ENCODE measurements around the gene CACNA2D2. TPM values are rescaled to one million over a fixed set of nuclear protein-coding genes. Genes with fewer than 3 reads are reported as not detected.

Gene CACNA2D2
- total and polyA plus RNA-seq, 2 of the 8 experiments (the other 6 are each of a cell fraction or from before 2014, with no cell fraction given), result 14.1 to 25.0 TPM

DNA sequence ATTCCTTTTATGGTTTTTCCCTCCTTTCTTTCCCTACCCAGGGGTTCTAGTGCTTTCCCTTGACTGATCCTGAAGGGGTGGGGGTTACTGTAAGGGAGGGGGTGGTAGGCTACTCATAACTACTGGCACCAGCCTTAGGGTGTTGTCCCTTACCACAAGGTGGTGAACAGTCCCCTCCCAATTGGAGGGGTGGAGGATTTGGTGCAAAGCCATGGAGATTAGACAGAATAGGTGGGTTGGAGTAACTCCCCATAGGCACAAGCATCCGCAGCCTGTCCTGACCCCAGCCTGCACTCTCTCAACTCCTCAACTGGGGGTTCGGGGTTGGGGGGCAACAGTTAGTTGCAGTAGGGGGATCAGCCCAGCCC is 178.3 kb downstream of the CACNA2D2 start:
- H2AFZ ChIP-seq (ENCODE audit: low read length), result no peak overlapping the region
- H3K9ac ChIP-seq (replicated peaks in 1 of 4; ENCODE audit: extremely low read depth in 1 of 4, low read depth in 3 of 4, low read length in 3 of 4), result no peak overlapping the region
- WGBS, 2 experiments (ENCODE audit: extremely low coverage in 1 of 2, insufficient coverage in 1 of 2, insufficient read length in 1 of 2, insufficient replicate concordance in 2 of 2, low coverage in 1 of 2, low lambda C conversion rate in 2 of 2, missing lambda C conversion rate in 1 of 2), result 94% methylated on average over 2 of the region's 2 CpGs; no CpG with 5 or more reads in 1 of the 2 experiments
- no peak overlapping the region for H4K8ac ChIP-seq (ENCODE audit: extremely low read depth, insufficient read depth, low read length)
- TF ChIP-seq NRF1 (IDR thresholded peaks at IDR 0.05; ENCODE audit: low read depth, low read length) (no peak), SP2 (IDR thresholded peaks at IDR 0.05; ENCODE audit: low read length) (no peak), TCF12 (IDR thresholded peaks at IDR 0.05; ENCODE audit: low read depth, low read length) (no peak), GTF2F1 (IDR thresholded peaks at IDR 0.05; ENCODE audit: borderline replicate concordance, low read depth, low read length) (no peak)
- H3K36me3 ChIP-seq (ENCODE audit: control insufficient read depth in 2 of 4, insufficient read depth in 4 of 4, low read length in 3 of 4), result peaks cover 4 to 12% (median 7%) of the 10 kb centered on the region in 4 experiments; a peak in 5 of 8 replicates
- H2BK12ac ChIP-seq (ENCODE audit: low read depth, low read length), result no peak overlapping the region
- H3K9me3 ChIP-seq (ENCODE audit: insufficient read depth in 2 of 2, low read depth in 1 of 2, low read length in 1 of 2), result no peaks in the 10 kb centered on the region
- ChIA-PET POLR2A (ENCODE audit: partially characterized antibody) (interaction anchor here (1.5 to 12.6 kb wide), 4 partner anchors 8 to 32 kb away, joined by 5 to 149 read pairs (median 34); partner anchors contain the start of genes HYAL1, HYAL3, IFRD2 and NAA80), CTCF (ENCODE audit: partially characterized antibody) (interaction anchor here (0.7 to 7.5 kb wide), 13 partner anchors 11 to 130 kb away, joined by 3 to 75 read pairs (median 11); partner anchors contain the start of genes HYAL1, IFRD2 and LSMEM2)
- H3K27ac ChIP-seq (ENCODE audit: low read depth, low read length), result no peak overlapping the region
- H4K20me1 ChIP-seq (replicated peaks in 1 of 2; ENCODE audit: control insufficient read depth in 1 of 2, insufficient read depth in 2 of 2, low read length in 2 of 2), result peaks cover 1 to 8% of the 10 kb centered on the region in 2 experiments
- H3K56ac ChIP-seq (replicated peaks; ENCODE audit: insufficient read length, low read depth, low read length), result no peak overlapping the region
- H3K18ac ChIP-seq (ENCODE audit: extremely low read depth, low read length), result no peak overlapping the region
- no peak overlapping the region for H2AK5ac ChIP-seq (ENCODE audit: low read depth, low read length)
- H4K91ac ChIP-seq (replicated peaks; ENCODE audit: insufficient read length, low read length), result no peak overlapping the region
- no peaks in the 10 kb centered on the region for H3K27me3 ChIP-seq (replicated peaks in 1 of 4; ENCODE audit: control insufficient read depth in 3 of 4, extremely low read depth in 1 of 4, insufficient read depth in 3 of 4, low read length in 3 of 4)
- no peak overlapping the region for H2BK15ac ChIP-seq (ENCODE audit: low read length)
- peaks cover 28% of the 10 kb centered on the region for H3K23me2 ChIP-seq (ENCODE audit: low read depth, low read length)
- H3K4me1 ChIP-seq (replicated peaks in 1 of 4; ENCODE audit: control insufficient read depth in 3 of 4, insufficient read depth in 4 of 4, low read length in 3 of 4), result peaks cover 0 to 33% (median 18%) of the 10 kb centered on the region in 4 experiments; a peak in 6 of 7 replicates
- FAIRE-seq (no peak), DNase-seq (ENCODE audit: low read depth in 1 of 2, low spot score in 2 of 2) (no peak)
- no peak overlapping the region for H3K23ac ChIP-seq (ENCODE audit: insufficient read length)
- no peak overlapping the region for H4K5ac ChIP-seq (ENCODE audit: insufficient read length, low read depth, low read length)
- H2BK120ac ChIP-seq (replicated peaks; ENCODE audit: low read depth, low read length), result no peak overlapping the region
- H3K4me3 ChIP-seq (ENCODE audit: extremely low read depth in 1 of 4, insufficient read depth in 2 of 4, low read depth in 3 of 4, low read length in 4 of 4), result no peak overlapping the region
- no peak overlapping the region for H3K14ac ChIP-seq (ENCODE audit: insufficient read length)
- H3K4ac ChIP-seq (replicated peaks; ENCODE audit: insufficient read length, low read depth, low read length), result no peak overlapping the region
- no peak overlapping the region for H2BK5ac ChIP-seq (ENCODE audit: low read depth, low read length)
- H3K79me2 ChIP-seq (ENCODE audit: control insufficient read depth in 1 of 2, insufficient read depth in 2 of 2, low read length in 2 of 2), result peaks cover 0 to 18% of the 10 kb centered on the region in 2 experiments; a peak in 2 of 4 replicates
- H3K4me2 ChIP-seq (ENCODE audit: insufficient read depth in 1 of 2, low read depth in 2 of 2, low read length in 2 of 2), result no peak overlapping the region
- peaks cover 12% of the 10 kb centered on the region for H3K79me1 ChIP-seq (ENCODE audit: low read depth, low read length)
- H2BK20ac ChIP-seq (ENCODE audit: low read length), result no peak overlapping the region

Data from H1 (cell line).